Sigmoid colon (tissue), 4 donors: ENCODE data around the gene POC5.

Source experiments
- EP300 ChIP-seq, 4 donors: sonication (generic); formaldehyde crosslinking; IDR thresholded peaks; one replicate each; pipeline ENCODE4 v1.6.1; 2017; ENCODE audit warnings: antibody characterized with exemption in 4 of 4
- POLR2A ChIP-seq, 2 donors: fragments of 450-650 bp; IDR thresholded peaks; one replicate each; pipeline ENCODE4 v1.6.1; 2016; ENCODE audit warnings: antibody characterized with exemption in 2 of 2, mild to moderate bottlenecking in 2 of 2, moderate library complexity in 2 of 2
- POLR2AphosphoS5 ChIP-seq, 4 donors: sonication (generic); formaldehyde crosslinking; IDR thresholded peaks; one replicate each; pipeline ENCODE4 v1.6.1; 2017; ENCODE audit warnings: antibody characterized with exemption in 4 of 4
- TF ChIP-seq, protein P1 (sequence below), 4 experiments: fragments of 450-650 bp in 3 of 4; fragments of 200-600 bp in 1 of 4; IDR thresholded peaks; one replicate each; pipeline ENCODE4 v1.5.1; 2016 to 2019; ENCODE audit warnings: antibody characterized with exemption in 4 of 4, mild to moderate bottlenecking in 3 of 4, moderate library complexity in 2 of 4

DNA sequence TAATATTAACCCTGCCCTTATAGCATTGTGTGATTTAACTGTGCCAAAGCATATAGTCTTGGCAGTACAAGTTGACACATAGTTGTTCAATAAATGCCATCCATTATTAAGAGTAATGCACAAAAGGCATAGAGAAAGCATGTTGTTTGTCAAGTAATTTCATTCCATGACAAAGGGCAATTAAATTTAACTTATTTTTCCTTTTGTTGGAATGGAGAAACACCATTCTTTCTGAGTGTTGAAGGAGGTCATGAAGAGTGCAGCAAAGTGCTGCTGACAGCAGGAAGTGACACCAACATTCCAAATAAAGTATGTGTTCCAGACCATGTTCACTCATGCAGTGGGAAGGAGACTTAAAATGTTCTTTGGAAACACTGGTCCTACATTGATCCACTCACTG is 76.8 kb downstream of the POC5 start:
- TF ChIP-seq, protein P1, sequence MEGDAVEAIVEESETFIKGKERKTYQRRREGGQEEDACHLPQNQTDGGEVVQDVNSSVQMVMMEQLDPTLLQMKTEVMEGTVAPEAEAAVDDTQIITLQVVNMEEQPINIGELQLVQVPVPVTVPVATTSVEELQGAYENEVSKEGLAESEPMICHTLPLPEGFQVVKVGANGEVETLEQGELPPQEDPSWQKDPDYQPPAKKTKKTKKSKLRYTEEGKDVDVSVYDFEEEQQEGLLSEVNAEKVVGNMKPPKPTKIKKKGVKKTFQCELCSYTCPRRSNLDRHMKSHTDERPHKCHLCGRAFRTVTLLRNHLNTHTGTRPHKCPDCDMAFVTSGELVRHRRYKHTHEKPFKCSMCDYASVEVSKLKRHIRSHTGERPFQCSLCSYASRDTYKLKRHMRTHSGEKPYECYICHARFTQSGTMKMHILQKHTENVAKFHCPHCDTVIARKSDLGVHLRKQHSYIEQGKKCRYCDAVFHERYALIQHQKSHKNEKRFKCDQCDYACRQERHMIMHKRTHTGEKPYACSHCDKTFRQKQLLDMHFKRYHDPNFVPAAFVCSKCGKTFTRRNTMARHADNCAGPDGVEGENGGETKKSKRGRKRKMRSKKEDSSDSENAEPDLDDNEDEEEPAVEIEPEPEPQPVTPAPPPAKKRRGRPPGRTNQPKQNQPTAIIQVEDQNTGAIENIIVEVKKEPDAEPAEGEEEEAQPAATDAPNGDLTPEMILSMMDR (IDR thresholded peaks at IDR 0.05): no peak
- TF ChIP-seq EP300 (IDR thresholded peaks at IDR 0.05) (no peak), POLR2AphosphoS5 (IDR thresholded peaks at IDR 0.05) (no peak), POLR2A (IDR thresholded peaks at IDR 0.05) (no peak)
